Left renal pelvis (tissue), 4 donors: ENCODE results near the gene CDRT4. TPM values are rescaled to one million over a fixed set of nuclear protein-coding genes. Genes with fewer than 3 reads are reported as not detected.

Source experiments
- DNase-seq, 4 donors: peaks; one replicate each; pipeline ENCODE4 v3.0.0-alpha.2; 2013; ENCODE audit warnings: low read depth in 4 of 4, low spot score in 3 of 4
- polyA plus RNA-seq, 4 donors: library from polyadenylated mRNA; unstranded; fragments of 120-200 nt; gene quantifications; one replicate each; pipeline ENCODE4 v1.2.1, GENCODE V29; 2013; ENCODE audit not compliant: insufficient read length in 4 of 4

The CDRT4 gene
- polyA plus RNA-seq, 4 donors, result 1.5 to 9.9 (median 4.0) TPM

GRCh38 chr17:15493693-15494035 is 26.2 kb upstream of the CDRT4 start:
- DNase-seq, result no peak

- DNase-seq, result no peak
These were observed 25.6 kb upstream of the CDRT4 start for GRCh38 chr17:15492791-15493692.

- no peak for DNase-seq
These were observed 24.8 kb upstream of the CDRT4 start for GRCh38 chr17:15492186-15492585.

GRCh38 chr17:15490634-15491261 is 23.3 kb upstream of the CDRT4 start:
- no peak for DNase-seq

DNA sequence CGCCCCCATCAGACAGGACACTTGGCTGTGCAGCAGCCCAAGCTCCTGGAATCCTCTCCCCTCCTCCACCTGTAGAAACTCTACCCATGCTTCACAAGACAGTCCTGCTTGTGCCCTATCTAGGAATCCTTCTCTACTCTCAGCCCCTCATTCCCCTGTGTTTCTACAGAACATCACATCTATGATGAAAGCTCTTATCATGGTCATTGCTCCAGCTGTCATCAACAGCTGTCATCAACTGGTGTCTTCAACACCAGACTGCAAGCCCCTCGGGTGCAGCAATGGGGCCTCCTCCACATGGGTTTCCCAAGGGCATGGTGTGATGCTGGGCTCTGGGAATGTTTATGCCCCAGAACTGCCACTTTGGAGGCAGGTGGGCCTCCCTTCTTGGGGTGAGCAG is 21.1 kb upstream of the CDRT4 start:
- DNase-seq, result no peak

- DNase-seq, result no peak
These were observed 17.6 kb upstream of the CDRT4 start for GRCh38 chr17:15485045-15485444.

DNA sequence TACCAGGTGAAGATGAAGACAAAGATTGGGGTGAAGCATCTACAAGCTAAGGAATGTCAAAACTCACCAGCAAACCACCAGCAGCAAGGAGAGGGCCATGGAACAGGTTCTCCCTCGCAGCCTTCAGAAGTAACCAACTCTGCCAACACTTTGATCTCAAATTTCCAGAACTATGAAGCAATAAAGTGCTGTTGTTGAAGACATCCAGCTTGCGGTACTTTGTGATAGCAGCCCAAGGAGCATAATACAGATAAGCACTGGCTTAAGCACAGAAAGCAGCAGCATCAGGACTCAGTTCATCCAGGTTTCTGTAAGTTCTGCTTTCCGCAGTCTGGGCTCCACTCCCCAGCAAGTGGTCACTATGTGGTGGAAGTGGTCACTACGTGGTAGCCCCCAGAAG is 16.0 kb upstream of the CDRT4 start:
- no peak for DNase-seq

DNA sequence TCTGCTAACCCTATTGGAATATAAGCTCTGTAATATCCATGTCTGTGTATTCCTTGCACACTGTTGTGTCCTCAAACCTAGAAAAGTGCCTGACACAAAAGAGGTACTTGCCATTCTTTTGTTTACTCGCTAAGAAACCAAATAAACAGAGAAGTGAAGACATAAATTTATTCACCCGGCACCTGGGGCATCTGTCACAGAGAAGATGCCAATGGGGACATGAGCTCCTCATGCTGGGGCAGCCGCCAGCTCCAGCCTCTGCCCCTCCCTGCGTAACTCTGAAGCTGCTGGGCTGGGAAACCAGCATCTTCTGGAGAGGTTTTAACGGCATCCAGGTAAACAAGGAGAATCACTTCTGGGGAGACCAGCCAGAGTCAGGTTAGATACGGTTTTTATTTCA is 15.1 kb upstream of the CDRT4 start:
- no peak for DNase-seq

DNA sequence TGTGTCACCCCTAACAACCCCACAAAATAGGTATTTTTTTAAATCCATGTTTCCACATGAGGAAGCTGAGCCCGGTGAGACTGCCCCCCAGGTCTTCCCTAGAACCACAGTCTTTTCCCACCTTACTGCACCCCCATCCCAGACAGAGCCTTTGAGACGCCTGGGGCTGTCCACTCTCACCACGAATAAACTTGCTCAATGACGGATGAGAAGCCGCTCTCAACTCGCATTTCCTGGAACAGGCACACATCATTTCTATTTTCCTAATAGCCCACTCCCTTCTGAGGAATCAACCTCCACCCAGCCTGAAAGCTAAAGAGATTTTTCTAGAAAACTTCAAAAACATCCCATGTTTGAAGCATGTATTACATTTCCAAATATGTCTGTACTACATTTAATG is 14.1 kb upstream of the CDRT4 start:
- DNase-seq, result no peak

DNA sequence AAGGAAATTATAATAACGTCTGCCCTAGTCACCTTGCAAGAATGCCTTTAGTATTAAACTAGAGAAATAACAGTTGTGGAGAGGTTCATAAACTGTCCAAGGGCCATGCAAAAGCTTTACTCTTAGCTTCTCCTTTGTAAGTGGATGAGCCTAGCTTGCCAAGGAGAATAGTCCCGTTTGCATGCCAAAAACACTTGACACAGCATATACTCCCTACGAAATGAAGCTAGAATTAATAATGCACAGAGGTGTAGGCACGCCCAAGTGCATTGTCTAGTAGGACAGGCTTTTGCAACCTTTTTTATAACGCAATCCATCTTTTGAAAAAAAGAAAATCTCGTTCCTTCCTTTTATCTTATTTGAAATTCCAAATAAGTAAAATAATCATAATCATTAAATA is 12.8 kb upstream of the CDRT4 start:
- no peak for DNase-seq

- DNase-seq, result no peak
These were observed 12.3 kb upstream of the CDRT4 start for GRCh38 chr17:15479703-15480102.

GRCh38 chr17:15478845-15479244 is 11.4 kb upstream of the CDRT4 start:
- no peak for DNase-seq

- no peak for DNase-seq
These were observed 8.4 kb upstream of the CDRT4 start for GRCh38 chr17:15475631-15476354.

DNA sequence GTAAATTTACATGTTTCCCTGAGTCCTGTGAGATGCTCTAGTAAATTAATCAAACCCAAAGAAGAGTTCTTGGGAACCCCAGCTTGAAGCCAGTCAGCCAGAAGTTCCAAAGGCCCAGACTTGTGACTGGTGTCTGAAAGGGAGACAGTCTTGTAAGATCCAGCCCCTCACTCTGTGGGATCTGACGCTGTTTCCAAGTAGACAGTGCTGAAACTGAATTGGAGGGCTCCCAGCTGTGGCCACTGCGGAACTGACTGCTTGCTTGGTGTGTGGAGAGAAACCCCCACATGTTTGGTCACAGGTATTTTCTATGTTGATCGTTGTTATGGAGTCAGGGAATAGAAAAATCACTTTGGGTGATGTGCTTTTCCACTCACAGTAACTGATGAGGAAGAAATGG is 5.5 kb upstream of the CDRT4 start:
- no peak for DNase-seq

DNA sequence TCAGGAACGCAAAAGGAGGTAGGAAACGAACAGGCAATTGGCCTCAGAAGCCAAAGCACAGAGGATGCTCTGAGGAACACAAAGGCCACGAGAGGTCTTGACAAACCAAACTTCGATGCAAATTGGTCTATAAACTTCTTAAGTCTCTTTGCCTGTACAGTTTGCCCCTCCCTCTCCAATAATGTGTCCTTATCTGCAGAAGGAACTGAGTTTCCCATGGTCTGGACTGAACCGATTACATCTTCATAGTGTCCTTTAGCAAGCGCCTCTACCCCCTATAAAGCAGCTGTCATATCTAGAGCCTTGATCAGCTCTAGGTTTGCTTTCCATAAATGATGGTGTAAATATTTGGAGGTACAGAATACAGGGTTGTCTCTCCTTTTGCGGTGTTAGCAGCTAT is 3.1 kb upstream of the CDRT4 start:
- no peak for DNase-seq

DNA sequence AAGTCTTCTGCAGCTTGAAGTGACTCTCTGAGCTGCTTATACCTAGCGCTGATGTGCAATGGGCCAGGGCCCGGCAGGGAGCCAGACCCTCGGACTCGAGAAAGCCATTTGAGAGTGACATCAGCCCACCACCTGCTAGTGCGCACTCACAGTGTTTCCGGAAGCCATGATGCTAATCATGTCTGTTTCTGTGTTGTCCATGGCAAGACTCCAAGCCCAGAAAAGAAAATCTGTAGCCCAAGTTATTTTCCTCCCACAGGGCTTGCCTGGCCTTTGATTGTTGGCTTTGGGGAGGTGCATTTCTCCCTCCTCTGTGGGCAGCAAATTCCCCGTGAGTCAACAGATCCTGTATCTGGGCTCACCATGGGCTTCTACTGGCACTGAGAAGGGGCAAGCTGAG is 1.8 kb upstream of the CDRT4 start:
- no peak for DNase-seq

DNA sequence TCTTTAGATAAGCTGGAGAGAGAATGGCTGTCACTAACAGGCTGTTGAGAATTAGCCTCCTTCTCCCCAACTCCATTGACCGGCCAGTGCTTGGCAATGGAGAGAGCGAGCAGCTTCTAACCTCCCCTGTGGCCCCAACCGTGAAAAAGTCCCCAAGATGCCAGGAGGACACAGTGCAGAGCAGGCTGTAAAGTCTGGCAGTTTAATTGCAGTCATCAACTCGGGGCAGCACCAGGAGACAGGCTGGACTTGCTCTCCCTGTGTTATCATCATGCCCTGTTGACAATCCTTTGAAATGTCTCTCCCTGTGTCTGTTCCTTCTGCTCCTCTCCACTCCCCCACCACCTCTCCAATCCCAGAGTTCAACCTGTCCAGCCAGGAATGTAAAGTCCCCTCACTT is 705 bp upstream of the CDRT4 start:
- DNase-seq, result no peak

GRCh38 chr17:15466131-15466530 is 1.3 kb downstream of the CDRT4 start:
- no peak for DNase-seq

DNA sequence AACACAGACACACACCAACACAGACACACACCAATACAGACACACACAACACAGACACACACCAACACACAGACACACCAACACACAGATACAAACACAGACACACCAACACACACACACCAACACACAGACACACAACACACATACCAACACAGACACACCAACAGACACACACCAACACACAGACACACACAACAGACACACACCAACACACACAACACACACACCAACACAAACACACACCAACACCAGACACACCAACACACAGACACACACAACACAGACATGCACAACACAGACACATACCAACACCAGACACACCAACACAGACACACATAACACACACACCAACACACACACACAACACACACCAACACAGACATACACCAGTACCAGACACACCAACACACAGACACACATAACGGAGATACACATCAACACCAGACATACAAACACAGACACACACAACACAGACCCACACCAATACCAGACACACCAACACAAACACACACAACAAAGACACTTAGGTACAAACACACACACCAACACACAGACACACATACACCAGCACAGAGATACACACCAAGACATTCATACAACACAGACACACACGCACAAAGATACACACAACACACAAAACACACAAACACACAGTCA is 2.2 kb downstream of the CDRT4 start:
- no peak for DNase-seq

GRCh38 chr17:15464231-15464985 is 3.0 kb downstream of the CDRT4 start:
- no peak for DNase-seq
